Measurements from ENCODE around the gene PDLIM3.

DNA sequence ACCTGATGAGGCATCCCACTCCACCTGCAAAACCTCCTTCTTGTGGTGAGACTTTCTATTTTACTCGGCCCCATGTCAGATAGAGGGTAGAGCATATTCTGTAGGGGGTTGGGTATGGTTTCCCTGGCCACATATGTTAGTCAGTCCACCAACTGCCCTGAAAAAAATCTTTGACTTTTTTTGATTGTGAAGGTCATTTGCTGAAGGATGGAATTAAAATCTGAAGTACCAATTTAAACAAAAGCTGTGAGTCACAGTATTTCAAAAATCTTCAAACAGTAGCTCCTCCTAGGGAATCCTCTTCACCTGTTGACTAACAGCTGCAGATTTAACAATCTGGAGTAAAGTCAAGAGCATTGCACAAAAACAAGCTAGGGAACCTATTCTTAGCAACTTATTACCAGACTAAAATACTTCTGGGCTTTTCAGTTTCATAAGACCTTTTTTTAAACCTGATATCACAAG lies 55.8 kb downstream of the PDLIM3 start:
- TF ChIP-seq, protein P1, sequence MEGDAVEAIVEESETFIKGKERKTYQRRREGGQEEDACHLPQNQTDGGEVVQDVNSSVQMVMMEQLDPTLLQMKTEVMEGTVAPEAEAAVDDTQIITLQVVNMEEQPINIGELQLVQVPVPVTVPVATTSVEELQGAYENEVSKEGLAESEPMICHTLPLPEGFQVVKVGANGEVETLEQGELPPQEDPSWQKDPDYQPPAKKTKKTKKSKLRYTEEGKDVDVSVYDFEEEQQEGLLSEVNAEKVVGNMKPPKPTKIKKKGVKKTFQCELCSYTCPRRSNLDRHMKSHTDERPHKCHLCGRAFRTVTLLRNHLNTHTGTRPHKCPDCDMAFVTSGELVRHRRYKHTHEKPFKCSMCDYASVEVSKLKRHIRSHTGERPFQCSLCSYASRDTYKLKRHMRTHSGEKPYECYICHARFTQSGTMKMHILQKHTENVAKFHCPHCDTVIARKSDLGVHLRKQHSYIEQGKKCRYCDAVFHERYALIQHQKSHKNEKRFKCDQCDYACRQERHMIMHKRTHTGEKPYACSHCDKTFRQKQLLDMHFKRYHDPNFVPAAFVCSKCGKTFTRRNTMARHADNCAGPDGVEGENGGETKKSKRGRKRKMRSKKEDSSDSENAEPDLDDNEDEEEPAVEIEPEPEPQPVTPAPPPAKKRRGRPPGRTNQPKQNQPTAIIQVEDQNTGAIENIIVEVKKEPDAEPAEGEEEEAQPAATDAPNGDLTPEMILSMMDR (IDR thresholded peaks at IDR 0.05; ENCODE audit: low read depth, low read length, poor library complexity, severe bottlenecking) = no peak
- TF ChIP-seq EZH2phosphoT487 (IDR thresholded peaks at IDR 0.05; ENCODE audit: borderline replicate concordance, low read length) = no peak

All from DOHH2 (cell line).